Measurements from ENCODE around the gene ST3GAL4. TPM values are rescaled to one million over a fixed set of nuclear protein-coding genes. Genes with fewer than 3 reads are reported as not detected.

The ST3GAL4 gene
- total and polyA plus RNA-seq, 9 of the 15 experiments (the other 6 are each of a cell fraction or from before 2014, with no cell fraction given): 0.27 to 22.9 (median 10.5) TPM

GRCh38 chr11:126396965-126397364 lies 41.5 kb downstream of the ST3GAL4 start:
- no peak overlapping the region for H3K9ac ChIP-seq (ENCODE audit: insufficient read depth in 1 of 2, low read depth in 2 of 2, low read length in 2 of 2)
- H3K27me3 ChIP-seq (ENCODE audit: control insufficient read depth in 2 of 2, insufficient read depth in 2 of 2, low read length in 2 of 2): no peaks in the 10 kb centered on the region
- in situ Hi-C loops (cut with MboI): no loop called here
- H3K9me1 ChIP-seq (ENCODE audit: control insufficient read depth, insufficient read depth, low read length): no peaks in the 10 kb centered on the region
- FAIRE-seq: peak; percentile 6
- peaks cover 4% of the 10 kb centered on the region; the same call in 1 of the 2 replicates for H4K20me1 ChIP-seq (replicated peaks; ENCODE audit: control insufficient read depth, insufficient read depth, low read length)
- H2AFZ ChIP-seq (ENCODE audit: low read depth, low read length): no peak overlapping the region
- TF ChIP-seq MIER1 (IDR thresholded peaks at IDR 0.05; ENCODE audit: low read depth): no peak
- no peak for TF ChIP-seq ZNF140 (CRISPR knock-in tag; IDR thresholded peaks at IDR 0.05)
- no peak for TF ChIP-seq BRD9 (IDR thresholded peaks at IDR 0.05; ENCODE audit: low read depth, partially characterized antibody)
- TF ChIP-seq SMARCA4 (IDR thresholded peaks at IDR 0.05): no peak
- TF ChIP-seq NFE2 (IDR thresholded peaks at IDR 0.05; ENCODE audit: low read depth): no peak
- no peak for TF ChIP-seq HDAC3 (IDR thresholded peaks at IDR 0.05; ENCODE audit: borderline replicate concordance, partially characterized antibody)
- TF ChIP-seq, protein P1, sequence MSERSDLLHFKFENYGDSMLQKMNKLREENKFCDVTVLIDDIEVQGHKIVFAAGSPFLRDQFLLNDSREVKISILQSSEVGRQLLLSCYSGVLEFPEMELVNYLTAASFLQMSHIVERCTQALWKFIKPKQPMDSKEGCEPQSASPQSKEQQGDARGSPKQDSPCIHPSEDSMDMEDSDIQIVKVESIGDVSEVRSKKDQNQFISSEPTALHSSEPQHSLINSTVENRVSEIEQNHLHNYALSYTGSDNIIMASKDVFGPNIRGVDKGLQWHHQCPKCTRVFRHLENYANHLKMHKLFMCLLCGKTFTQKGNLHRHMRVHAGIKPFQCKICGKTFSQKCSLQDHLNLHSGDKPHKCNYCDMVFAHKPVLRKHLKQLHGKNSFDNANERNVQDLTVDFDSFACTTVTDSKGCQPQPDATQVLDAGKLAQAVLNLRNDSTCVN (CRISPR knock-in tag; IDR thresholded peaks at IDR 0.05): no peak
- no peak for TF ChIP-seq KDM4B (IDR thresholded peaks at IDR 0.05; ENCODE audit: borderline replicate concordance in 2 of 2, low read depth in 1 of 2)
- TF ChIP-seq SIN3A (IDR thresholded peaks at IDR 0.05; ENCODE audit: borderline replicate concordance in 2 of 2, control insufficient read depth in 1 of 2, low read depth in 2 of 2, low read length in 2 of 2): no peak
- TF ChIP-seq PML (IDR thresholded peaks at IDR 0.05; ENCODE audit: low read length): no peak
- intact Hi-C loops (cut with micrococcal nuclease): no loop called here
- ChIA-PET CTCF (ENCODE audit: low intra/inter-chr PET ratio) (no interaction called here), POLR2A (no interaction called here)
- H3K9me3 ChIP-seq (replicated peaks; ENCODE audit: control insufficient read depth, insufficient read depth, low read depth, low read length): no peaks in the 10 kb centered on the region
- no peak for ATAC-seq
- no TSS peak for BruUV-seq (replicated peaks)
- no peaks in the 10 kb centered on the region; a peak in 2 of 5 replicates for H3K4me1 ChIP-seq (replicated peaks in 1 of 2; ENCODE audit: control insufficient read depth in 2 of 2, insufficient read depth in 2 of 2, low read length in 2 of 2)
- WGBS (ENCODE audit: insufficient coverage, low coverage, missing lambda C conversion rate): 89% methylated on average over 4 of the region's 4 CpGs
- H3K36me3 ChIP-seq (ENCODE audit: control insufficient read depth, insufficient read depth, low read length): no peaks in the 10 kb centered on the region
- H3K27ac ChIP-seq (ENCODE audit: extremely low read depth, low read depth, low read length): no peak overlapping the region
- H3K4me3 ChIP-seq: no peak overlapping the region
- no peaks in the 10 kb centered on the region for H3K79me2 ChIP-seq (ENCODE audit: control insufficient read depth, insufficient read depth, low read length)
- no peak for DNase-seq (ENCODE audit: extremely low read depth in 1 of 4, low spot score in 3 of 4)
- no peak overlapping the region for H3K4me2 ChIP-seq (ENCODE audit: insufficient read depth, low read length)

Data from K562 (cell line).